DMS 273 (cell line): Measurements from ENCODE around the gene TIMP4.

Source experiments
- DNase-seq: peaks from one replicate; lab custom pipeline; 2025; ENCODE audit not compliant: unreplicated experiment; lab: John Stamatoyannopoulos, UW

TIMP4 gene

DNA sequence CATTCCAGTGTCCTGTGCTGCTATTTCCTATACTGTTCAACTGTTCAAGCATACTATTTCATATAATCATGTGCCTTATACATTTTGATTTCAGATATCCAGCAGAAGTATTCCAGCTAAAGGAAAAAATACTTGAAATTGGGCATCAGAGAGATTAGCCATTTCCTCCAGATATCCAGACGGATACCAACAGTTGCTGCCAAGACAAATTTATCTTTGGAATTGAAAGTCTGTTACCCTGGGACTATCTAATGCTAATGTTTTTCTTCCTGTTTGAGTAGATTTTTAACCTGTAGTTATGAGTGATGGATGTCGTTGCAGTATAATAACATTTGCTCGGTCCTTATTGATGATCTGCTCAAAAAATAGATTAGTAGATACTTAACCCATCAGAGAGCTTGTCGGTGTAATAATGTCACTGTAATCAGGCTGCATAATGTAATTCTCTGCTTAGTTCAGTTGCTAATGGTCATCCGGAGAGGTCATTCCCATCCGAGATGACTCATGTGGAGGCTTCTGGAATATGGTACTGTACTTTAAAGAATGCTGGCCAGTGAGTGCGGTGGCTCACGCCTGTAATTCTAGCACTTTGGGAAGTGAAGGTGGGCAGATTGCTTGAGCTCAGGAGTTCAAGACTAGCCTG lies 51.5 kb downstream of the TIMP4 start:
- no peak for DNase-seq
